ENCODE results near the gene FGGY.
"Not testable (repeated sequence)": the region's sequence is repeated elsewhere in the genome, so short reads cannot be mapped to it uniquely, and the experiment has no call there.

The FGGY gene

GRCh38 chr1:59597420-59598119 lies 300.7 kb downstream of the FGGY start:
- no peak for FAIRE-seq

GRCh38 chr1:59598120-59598440 lies 301.2 kb downstream of the FGGY start:
- no peak for FAIRE-seq

GRCh38 chr1:59601041-59601441 lies 304.1 kb downstream of the FGGY start:
- FAIRE-seq = no peak

- FAIRE-seq = no peak
Observed at GRCh38 chr1:59601811-59602210, 304.9 kb downstream of the FGGY start.

GRCh38 chr1:59604191-59604590 lies 307.3 kb downstream of the FGGY start:
- FAIRE-seq = no peak

GRCh38 chr1:59605184-59605583 lies 308.3 kb downstream of the FGGY start:
- FAIRE-seq = no peak

GRCh38 chr1:59605761-59606160 lies 308.9 kb downstream of the FGGY start:
- FAIRE-seq = no peak

- FAIRE-seq = no peak
Observed at GRCh38 chr1:59609245-59609644, 312.4 kb downstream of the FGGY start.

- not testable (repeated sequence) for FAIRE-seq
Observed at GRCh38 chr1:59610499-59610898, 313.6 kb downstream of the FGGY start.

GRCh38 chr1:59617434-59617833 lies 320.5 kb downstream of the FGGY start:
- no peak for FAIRE-seq

GRCh38 chr1:59619557-59619956 lies 322.7 kb downstream of the FGGY start:
- FAIRE-seq = no peak

GRCh38 chr1:59625384-59625783 lies 328.5 kb downstream of the FGGY start:
- FAIRE-seq = no peak

- no peak for FAIRE-seq
Observed at GRCh38 chr1:59631561-59632255, 334.8 kb downstream of the FGGY start.

- FAIRE-seq = no peak
Observed at GRCh38 chr1:59635097-59635496, 338.2 kb downstream of the FGGY start.

GRCh38 chr1:59638231-59638711 lies 341.4 kb downstream of the FGGY start:
- FAIRE-seq = no peak

GRCh38 chr1:59639266-59639665 lies 342.4 kb downstream of the FGGY start:
- peak; percentile 12 for FAIRE-seq

GRCh38 chr1:59640851-59641250 lies 344.0 kb downstream of the FGGY start:
- FAIRE-seq = no peak

GRCh38 chr1:59641836-59642235 lies 344.9 kb downstream of the FGGY start:
- no peak for FAIRE-seq

- no peak for FAIRE-seq
Observed at GRCh38 chr1:59643526-59643925, 346.6 kb downstream of the FGGY start.

GRCh38 chr1:59645893-59646292 lies 349.0 kb downstream of the FGGY start:
- FAIRE-seq = peak; percentile 35

- not testable (repeated sequence) for FAIRE-seq
Observed at GRCh38 chr1:59653142-59653958, 356.5 kb downstream of the FGGY start.

- FAIRE-seq = no peak
Observed at GRCh38 chr1:59653968-59654367, 357.1 kb downstream of the FGGY start.

- no peak for FAIRE-seq
Observed at GRCh38 chr1:59657873-59658465, 361.1 kb downstream of the FGGY start.

All from endometrium (tissue), 2 donors.